ENCODE results near the gene FAM241B. TPM values are rescaled to one million over a fixed set of nuclear protein-coding genes. Genes with fewer than 3 reads are reported as not detected.

Gene FAM241B
- total RNA-seq, 2 donors from 2014 or later, result 0.66 to 1.8 TPM

DNA sequence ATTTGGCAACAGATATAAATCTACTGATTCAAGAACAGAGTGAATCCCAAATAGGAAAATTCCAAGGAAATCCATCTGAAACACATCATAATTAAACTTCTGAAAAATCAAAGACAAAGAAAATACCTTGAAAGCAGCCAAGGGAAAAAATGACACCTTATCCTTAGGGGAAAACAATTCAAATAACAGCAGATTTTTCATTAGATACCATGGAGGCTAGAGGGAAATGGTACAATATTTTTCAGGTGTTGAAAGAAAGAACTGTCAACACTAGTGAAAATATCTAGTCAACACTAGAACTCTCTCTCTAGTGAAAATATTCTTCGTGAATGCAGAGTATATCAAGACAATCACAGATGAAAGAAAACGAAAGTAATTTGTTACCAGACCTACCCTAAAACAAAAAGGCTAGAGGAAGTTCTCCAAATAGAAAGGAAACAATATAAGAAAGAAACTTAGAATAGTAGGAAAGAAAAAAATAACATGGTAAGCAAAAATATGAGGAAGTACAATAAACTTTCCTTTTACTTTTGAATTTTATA is 5.7 kb upstream of the FAM241B start:
- ATAC-seq (no peak), DNase-seq (no peak)
- Histone ChIP-seq H3K9me3 (no peaks in the 10 kb centered on the region), H3K4me1 (peaks cover under 1% of the 10 kb centered on the region), H3K4me3 (no peak overlapping the region), H3K27me3 (no peaks in the 10 kb centered on the region), H3K36me3 (replicated peaks in 1 of 2; ENCODE audit: insufficient read depth in 1 of 2, low read depth in 2 of 2) (no peaks in the 10 kb centered on the region), H3K27ac (no peak overlapping the region)
- intact Hi-C loops (cut with DNase I), result no loop called here
- WGBS, 2 donors, result 29 to 37% methylated on average over 2 of the region's 2 CpGs
- TF ChIP-seq, protein P1, sequence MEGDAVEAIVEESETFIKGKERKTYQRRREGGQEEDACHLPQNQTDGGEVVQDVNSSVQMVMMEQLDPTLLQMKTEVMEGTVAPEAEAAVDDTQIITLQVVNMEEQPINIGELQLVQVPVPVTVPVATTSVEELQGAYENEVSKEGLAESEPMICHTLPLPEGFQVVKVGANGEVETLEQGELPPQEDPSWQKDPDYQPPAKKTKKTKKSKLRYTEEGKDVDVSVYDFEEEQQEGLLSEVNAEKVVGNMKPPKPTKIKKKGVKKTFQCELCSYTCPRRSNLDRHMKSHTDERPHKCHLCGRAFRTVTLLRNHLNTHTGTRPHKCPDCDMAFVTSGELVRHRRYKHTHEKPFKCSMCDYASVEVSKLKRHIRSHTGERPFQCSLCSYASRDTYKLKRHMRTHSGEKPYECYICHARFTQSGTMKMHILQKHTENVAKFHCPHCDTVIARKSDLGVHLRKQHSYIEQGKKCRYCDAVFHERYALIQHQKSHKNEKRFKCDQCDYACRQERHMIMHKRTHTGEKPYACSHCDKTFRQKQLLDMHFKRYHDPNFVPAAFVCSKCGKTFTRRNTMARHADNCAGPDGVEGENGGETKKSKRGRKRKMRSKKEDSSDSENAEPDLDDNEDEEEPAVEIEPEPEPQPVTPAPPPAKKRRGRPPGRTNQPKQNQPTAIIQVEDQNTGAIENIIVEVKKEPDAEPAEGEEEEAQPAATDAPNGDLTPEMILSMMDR (IDR thresholded peaks at IDR 0.05), result no peak
- no peak for TF ChIP-seq POLR2A (IDR thresholded peaks at IDR 0.05)

DNA sequence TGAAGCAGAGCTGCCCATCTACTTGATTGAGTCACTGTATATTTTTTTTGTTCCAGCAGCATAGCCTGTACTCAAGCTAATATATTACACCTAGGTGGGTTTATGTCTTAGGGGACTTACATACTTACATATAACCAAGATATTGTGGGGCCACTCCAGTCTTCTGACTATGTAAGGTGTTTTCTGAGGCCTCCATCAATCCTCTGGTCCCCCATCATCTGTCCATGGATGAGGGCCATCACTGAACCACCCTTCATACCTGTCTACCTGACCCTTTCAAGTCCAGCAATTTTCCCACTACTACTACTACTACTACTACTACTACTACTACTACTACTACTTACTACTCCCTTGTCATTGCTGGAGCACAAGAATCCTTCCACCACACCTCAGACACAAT is 3.2 kb upstream of the FAM241B start:
- DNase-seq (no peak), ATAC-seq (no peak)
- Histone ChIP-seq H3K4me3 (no peak overlapping the region), H3K9me3 (no peaks in the 10 kb centered on the region), H3K27ac (no peak overlapping the region), H3K4me1 (peaks cover 16% of the 10 kb centered on the region), H3K27me3 (no peaks in the 10 kb centered on the region), H3K36me3 (replicated peaks in 1 of 2; ENCODE audit: insufficient read depth in 1 of 2, low read depth in 2 of 2) (no peaks in the 10 kb centered on the region)
- TF ChIP-seq, protein P1 (IDR thresholded peaks at IDR 0.05), result no peak
- no peak for TF ChIP-seq POLR2A (IDR thresholded peaks at IDR 0.05)
- intact Hi-C loops (cut with DNase I), result no loop called here

DNA sequence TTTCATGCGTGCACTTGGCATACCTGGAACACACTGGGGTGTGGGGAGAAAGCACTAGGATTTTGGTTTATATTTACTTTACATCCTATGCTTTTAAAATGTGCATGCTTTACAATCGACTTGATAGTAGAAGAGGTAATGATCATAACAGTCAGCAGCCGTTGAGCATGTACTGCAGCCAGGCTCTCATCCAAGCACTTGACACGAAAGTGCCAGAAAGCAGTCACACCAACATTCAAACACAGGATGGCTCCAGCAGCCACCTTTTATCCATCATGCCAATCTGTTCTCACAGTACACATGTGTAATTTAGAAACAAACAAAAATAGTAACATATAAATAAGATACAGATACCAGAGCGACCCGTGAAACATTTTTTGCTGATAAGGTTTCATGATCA is 1.2 kb upstream of the FAM241B start:
- no peaks in the 10 kb centered on the region for H3K27me3 ChIP-seq
- DNase-seq (no peak), ATAC-seq (no peak)
- intact Hi-C loops (cut with DNase I), result no loop called here
- no peaks in the 10 kb centered on the region for H3K9me3 ChIP-seq
- TF ChIP-seq, protein P1 (IDR thresholded peaks at IDR 0.05), result no peak
- TF ChIP-seq POLR2A (IDR thresholded peaks at IDR 0.05), result no peak
- H3K27ac ChIP-seq, result no peak overlapping the region
- peaks cover 16% of the 10 kb centered on the region for H3K4me1 ChIP-seq
- H3K36me3 ChIP-seq (replicated peaks in 1 of 2; ENCODE audit: insufficient read depth in 1 of 2, low read depth in 2 of 2), result no peaks in the 10 kb centered on the region
- 34 to 39% methylated on average over 6 of the region's 6 CpGs for WGBS, 2 donors
- H3K4me3 ChIP-seq, result no peak overlapping the region

DNA sequence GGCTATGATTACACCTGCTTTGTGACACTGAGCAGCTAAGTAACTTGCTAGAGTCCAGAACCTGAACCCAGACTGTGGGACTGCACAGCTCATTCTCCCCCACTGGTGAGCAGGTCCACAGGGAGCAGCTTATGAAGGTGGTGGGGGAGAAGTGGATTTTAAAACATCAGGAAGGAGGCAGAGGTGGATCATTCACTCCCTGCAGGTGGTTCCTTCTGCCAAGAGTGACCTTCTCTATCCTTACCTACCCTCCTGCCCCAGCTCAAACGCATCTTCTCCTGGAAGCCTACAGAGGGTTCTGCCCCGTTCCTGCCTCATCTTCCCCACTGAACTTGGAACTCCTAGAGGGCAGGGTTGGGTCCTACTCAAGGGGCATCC is 539 bp upstream of the FAM241B start:
- Histone ChIP-seq H3K27me3 (no peaks in the 10 kb centered on the region), H3K4me3 (peak overlapping the region in 1 of 2 donors; percentile 49), H3K4me1 (peaks cover 16% of the 10 kb centered on the region), H3K9me3 (no peaks in the 10 kb centered on the region), H3K27ac (peak overlapping the region in 1 of 4 donors; percentile 59), H3K36me3 (replicated peaks in 1 of 2; ENCODE audit: insufficient read depth in 1 of 2, low read depth in 2 of 2) (no peaks in the 10 kb centered on the region)
- TF ChIP-seq POLR2A (IDR thresholded peaks at IDR 0.05), result no peak
- TF ChIP-seq, protein P1 (IDR thresholded peaks at IDR 0.05), result no peak
- intact Hi-C loops (cut with DNase I), result no loop called here
- ATAC-seq (peak; percentile 2), DNase-seq (no peak)
- 28 to 38% methylated on average over 2 of the region's 2 CpGs for WGBS, 2 donors

Data from body of pancreas (tissue), 4 donors.